Trophoblast cell (in vitro differentiated cells and primary cell): Measurements from ENCODE around the gene IPMK.

Experiments
- DNase-seq, 2 donors: peaks; one replicate each; pipeline ENCODE4 v3.0.0-alpha.2; 2016
- H2AFZ ChIP-seq: 2 replicates; pipeline ENCODE4 v1.6.1; 2013; ENCODE audit warnings: low read length, moderate library complexity, mild to moderate bottlenecking; ENCODE audit not compliant: insufficient read depth, poor library complexity
- H2AK5ac ChIP-seq: 2 replicates; pipeline ENCODE4 v1.6.1; 2013; ENCODE audit warnings: mild to moderate bottlenecking, low read length
- H2BK120ac ChIP-seq: 2 replicates; pipeline ENCODE4 v1.6.1; 2013; ENCODE audit warnings: low read length, mild to moderate bottlenecking, moderate library complexity; ENCODE audit not compliant: insufficient read depth, poor library complexity
- H2BK12ac ChIP-seq: 2 replicates; pipeline ENCODE4 v1.6.1; 2013; ENCODE audit warnings: mild to moderate bottlenecking, low read length, moderate library complexity
- H2BK5ac ChIP-seq: 2 replicates; pipeline ENCODE4 v1.6.1; 2013; ENCODE audit warnings: low read length, low read depth, moderate library complexity, mild to moderate bottlenecking; ENCODE audit not compliant: poor library complexity
- H3K14ac ChIP-seq: 2 replicates; pipeline ENCODE4 v1.6.1; 2013; ENCODE audit warnings: mild to moderate bottlenecking, low read length
- H3K18ac ChIP-seq: 2 replicates; pipeline ENCODE4 v1.6.1; 2013; ENCODE audit warnings: mild to moderate bottlenecking, low read length
- H3K23ac ChIP-seq: 2 replicates; pipeline ENCODE4 v1.6.1; 2013; ENCODE audit warnings: low read length
- H3K27ac ChIP-seq: 2 replicates; pipeline ENCODE4 v1.5.1; 2013; ENCODE audit warnings: low read depth, mild to moderate bottlenecking, inconsistent platforms, low read length, moderate library complexity
- H3K27me3 ChIP-seq: 2 replicates; pipeline ENCODE4 v1.6.1; 2013; ENCODE audit warnings: inconsistent platforms, mild to moderate bottlenecking, low read length, moderate library complexity; ENCODE audit not compliant: insufficient read depth
- H3K36me3 ChIP-seq, 2 experiments: 1 replicate in 1 of 2; 2 replicates in 1 of 2; pipeline ENCODE4 v1.6.1; 2013; ENCODE audit warnings: low read length in 2 of 2, mild to moderate bottlenecking in 2 of 2, moderate library complexity in 1 of 2; ENCODE audit not compliant: insufficient read depth in 2 of 2, control insufficient read depth in 1 of 2
- H3K4ac ChIP-seq: 2 replicates; pipeline ENCODE4 v1.6.1; 2013; ENCODE audit warnings: low read depth, mild to moderate bottlenecking, low read length, moderate library complexity
- H3K4me1 ChIP-seq, 2 experiments: 1 replicate in 1 of 2; 2 replicates in 1 of 2; pipeline ENCODE4 v1.6.1; 2013; ENCODE audit warnings: low read length in 2 of 2, mild to moderate bottlenecking in 2 of 2, moderate library complexity in 1 of 2; ENCODE audit not compliant: insufficient read depth in 2 of 2, control insufficient read depth in 1 of 2
- H3K4me2 ChIP-seq: 2 replicates; pipeline ENCODE4 v1.6.1; 2013; ENCODE audit warnings: inconsistent platforms, mild to moderate bottlenecking, low read length, moderate library complexity
- H3K4me3 ChIP-seq: 2 replicates; pipeline ENCODE4 v1.5.1; 2013; ENCODE audit warnings: mild to moderate bottlenecking, low read depth, low read length, inconsistent platforms
- H3K79me1 ChIP-seq: one replicate; pipeline ENCODE4 v1.6.1; 2013; ENCODE audit warnings: low read length
- H3K79me2 ChIP-seq: 2 replicates; pipeline ENCODE4 v1.6.1; 2013; ENCODE audit warnings: low read length, mild to moderate bottlenecking; ENCODE audit not compliant: control insufficient read depth, insufficient read depth, poor library complexity
- H3K9ac ChIP-seq: 2 replicates; pipeline ENCODE4 v1.6.1; 2013; ENCODE audit warnings: mild to moderate bottlenecking, low read length
- H3K9me3 ChIP-seq: 2 replicates; pipeline ENCODE4 v1.6.1; 2013; ENCODE audit warnings: low read depth, mild to moderate bottlenecking, control low read depth, inconsistent platforms, low read length; ENCODE audit not compliant: insufficient read depth
- H4K12ac ChIP-seq: 2 replicates; pipeline ENCODE4 v1.6.1; 2013; ENCODE audit warnings: low read depth, mild to moderate bottlenecking, low read length, moderate library complexity
- H4K8ac ChIP-seq: 2 replicates; pipeline ENCODE4 v1.6.1; 2013; ENCODE audit warnings: low read depth, mild to moderate bottlenecking, low read length, moderate library complexity
- H4K91ac ChIP-seq: one replicate; pipeline ENCODE4 v1.6.1; 2013; ENCODE audit warnings: low read depth, mild to moderate bottlenecking, low read length, moderate library complexity
- WGBS: extraction: QIAGEN DNeasy Blood & Tissue Kit; methylation state at CpG from one replicate; pipeline ENCODE4 v1.1.7; 2013; ENCODE audit warnings: missing lambda C conversion rate; ENCODE audit not compliant: insufficient read length, insufficient coverage; ENCODE audit errors: extremely low coverage; 5-methylcytosine and 5-hydroxymethylcytosine counted together

Gene IPMK

DNA sequence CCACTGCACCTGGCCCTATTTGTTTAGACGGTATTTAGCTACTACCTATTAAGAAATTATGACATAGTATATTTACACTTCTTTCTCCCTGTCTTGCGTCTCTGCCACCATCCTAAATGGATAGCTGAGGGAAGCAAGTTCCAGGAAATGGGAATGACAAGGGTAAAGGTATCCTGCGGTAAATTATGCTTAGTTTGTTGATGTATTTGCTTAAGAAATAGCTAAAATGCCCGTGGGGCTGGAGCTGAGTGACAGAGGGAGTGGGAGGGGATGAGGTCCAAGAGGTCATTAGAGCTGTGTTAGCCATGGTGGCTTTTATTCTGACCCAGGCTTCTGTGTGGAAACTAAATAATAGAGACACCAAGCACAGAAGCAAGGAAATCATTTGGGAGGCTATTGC, 38.1 kb upstream of the IPMK start:
- Histone ChIP-seq H3K18ac (no peak overlapping the region), H3K14ac (no peak overlapping the region), H3K23ac (no peak overlapping the region), H3K4ac (no peak overlapping the region), H2BK5ac (no peak overlapping the region), H2BK12ac (no peak overlapping the region), H3K9me3 (no peaks in the 10 kb centered on the region), H2AFZ (no peak overlapping the region), H3K27me3 (no peaks in the 10 kb centered on the region), H4K8ac (no peak overlapping the region), H4K91ac (no peak overlapping the region), H3K4me2 (no peak overlapping the region), H3K36me3 (no peaks in the 10 kb centered on the region), H3K4me3 (no peak overlapping the region), H3K79me2 (no peaks in the 10 kb centered on the region), H2AK5ac (no peak overlapping the region), H2BK120ac (no peak overlapping the region), H3K27ac (no peak overlapping the region), H3K79me1 (no peaks in the 10 kb centered on the region), H4K12ac (no peak overlapping the region), H3K9ac (no peak overlapping the region), H3K4me1 (no peaks in the 10 kb centered on the region)
- no peak for DNase-seq
- WGBS = no CpG with 5 or more reads among the region's 4 CpGs

DNA sequence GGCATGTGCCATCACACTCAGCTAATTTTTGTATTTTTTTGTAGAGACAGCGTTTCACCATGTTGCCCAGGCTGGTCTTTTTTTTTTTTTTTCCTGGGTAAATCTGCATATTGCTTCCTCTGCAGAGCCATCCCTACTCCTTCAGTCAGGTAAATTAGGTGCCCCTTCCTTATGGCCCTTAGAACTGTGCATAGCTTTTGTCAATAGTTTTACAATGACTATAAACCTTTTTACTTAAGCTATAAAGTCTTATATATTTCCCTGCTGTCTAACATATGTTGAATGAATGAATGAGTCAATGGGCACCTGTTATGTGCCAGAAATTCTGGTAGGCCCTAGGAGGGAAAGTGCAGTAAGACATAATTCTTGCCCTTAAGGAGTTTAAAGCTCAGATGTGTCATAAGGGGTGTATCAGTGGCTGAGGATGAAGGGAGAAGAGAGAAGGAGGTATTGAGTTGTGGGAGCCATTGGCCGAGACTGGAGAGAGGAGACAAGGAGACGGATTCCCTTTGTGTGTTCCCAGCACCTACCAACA, 36.5 kb upstream of the IPMK start:
- no peaks in the 10 kb centered on the region for H3K27me3 ChIP-seq
- no peak overlapping the region for H3K18ac ChIP-seq
- H3K9me3 ChIP-seq = no peaks in the 10 kb centered on the region
- no peak overlapping the region for H4K8ac ChIP-seq
- H3K23ac ChIP-seq = no peak overlapping the region
- H3K4me1 ChIP-seq = no peaks in the 10 kb centered on the region
- DNase-seq = no peak
- no peak overlapping the region for H3K14ac ChIP-seq
- no peak overlapping the region for H3K4ac ChIP-seq
- no peak overlapping the region for H3K9ac ChIP-seq
- H4K91ac ChIP-seq = no peak overlapping the region
- H2AK5ac ChIP-seq = no peak overlapping the region
- no peak overlapping the region for H2BK120ac ChIP-seq
- no peaks in the 10 kb centered on the region for H3K79me1 ChIP-seq
- H3K4me3 ChIP-seq = no peak overlapping the region
- no peaks in the 10 kb centered on the region for H3K36me3 ChIP-seq
- H3K27ac ChIP-seq = no peak overlapping the region
- H4K12ac ChIP-seq = no peak overlapping the region
- no CpG with 5 or more reads among the region's 3 CpGs for whole genome bisulfite sequencing
- no peak overlapping the region for H3K4me2 ChIP-seq
- no peaks in the 10 kb centered on the region for H3K79me2 ChIP-seq
- H2BK5ac ChIP-seq = no peak overlapping the region
- H2BK12ac ChIP-seq = no peak overlapping the region
- no peak overlapping the region for H2AFZ ChIP-seq

DNA sequence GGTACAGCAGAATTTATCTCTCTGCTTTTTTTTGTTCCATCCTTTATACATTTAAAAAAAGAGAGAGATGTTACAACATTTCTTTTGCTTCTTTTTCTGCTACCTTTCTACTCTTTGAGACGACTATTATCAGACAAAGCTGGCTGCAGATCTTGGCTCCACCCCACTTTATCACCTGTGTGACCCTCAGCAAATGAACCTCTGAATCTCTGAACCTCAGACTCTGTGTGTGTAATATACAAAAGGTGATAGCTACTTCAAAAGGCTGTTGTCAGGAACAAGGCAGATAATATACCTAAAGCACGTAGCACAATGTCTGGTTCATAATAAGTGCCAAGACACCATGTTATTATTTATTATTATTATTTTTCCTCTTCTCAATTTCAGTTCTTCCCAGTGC, 34.6 kb upstream of the IPMK start:
- no CpG with 5 or more reads among the region's 2 CpGs for WGBS

DNA sequence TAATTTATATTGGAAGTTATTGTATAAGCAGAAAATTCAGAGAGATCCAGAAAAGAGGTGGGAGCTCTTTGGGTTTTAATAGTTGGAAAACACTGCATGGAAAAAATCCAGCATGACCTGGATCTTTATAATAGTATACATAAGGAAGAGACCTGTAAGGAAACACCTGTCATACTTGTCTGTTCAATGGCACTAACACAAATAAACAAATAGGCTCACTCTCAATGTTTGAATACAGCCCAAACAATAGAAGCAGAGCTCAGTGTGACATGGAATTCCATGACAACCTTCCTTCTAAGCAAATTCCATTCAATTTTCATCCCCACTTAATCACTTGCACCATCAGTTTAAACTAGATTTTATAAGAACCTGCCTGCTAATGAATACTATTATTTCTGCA, 33.0 kb upstream of the IPMK start:
- DNase-seq = no peak
- no peak overlapping the region for H3K9ac ChIP-seq
- H2AFZ ChIP-seq = no peak overlapping the region
- H3K4me2 ChIP-seq = no peak overlapping the region
- H2AK5ac ChIP-seq = no peak overlapping the region
- no peaks in the 10 kb centered on the region for H3K79me2 ChIP-seq
- no peak overlapping the region for H2BK5ac ChIP-seq
- H2BK12ac ChIP-seq = no peak overlapping the region
- no peak overlapping the region for H3K14ac ChIP-seq
- no peak overlapping the region for H3K4ac ChIP-seq
- H3K4me1 ChIP-seq = no peaks in the 10 kb centered on the region
- no peaks in the 10 kb centered on the region for H3K27me3 ChIP-seq
- H3K18ac ChIP-seq = no peak overlapping the region
- no peak overlapping the region for H3K4me3 ChIP-seq
- H3K36me3 ChIP-seq = no peaks in the 10 kb centered on the region
- H4K12ac ChIP-seq = no peak overlapping the region
- no peak overlapping the region for H3K27ac ChIP-seq
- no peak overlapping the region for H4K8ac ChIP-seq
- no peaks in the 10 kb centered on the region for H3K79me1 ChIP-seq
- no peak overlapping the region for H2BK120ac ChIP-seq
- H3K9me3 ChIP-seq = no peaks in the 10 kb centered on the region
- no peak overlapping the region for H3K23ac ChIP-seq
- no peak overlapping the region for H4K91ac ChIP-seq

More for the DNA sequence above, 34.6 kb upstream of the IPMK start:
- Histone ChIP-seq H3K9me3 (no peaks in the 10 kb centered on the region), H4K8ac (no peak overlapping the region), H2AK5ac (no peak overlapping the region), H3K4ac (no peak overlapping the region), H3K9ac (no peak overlapping the region), H3K14ac (no peak overlapping the region), H3K4me2 (no peak overlapping the region), H3K27ac (no peak overlapping the region), H2BK120ac (no peak overlapping the region), H3K79me2 (no peaks in the 10 kb centered on the region), H2BK5ac (no peak overlapping the region), H3K79me1 (no peaks in the 10 kb centered on the region), H3K27me3 (no peaks in the 10 kb centered on the region), H3K36me3 (no peaks in the 10 kb centered on the region), H3K23ac (no peak overlapping the region), H4K91ac (no peak overlapping the region), H2BK12ac (no peak overlapping the region), H3K4me3 (no peak overlapping the region), H4K12ac (no peak overlapping the region), H2AFZ (no peak overlapping the region), H3K4me1 (no peaks in the 10 kb centered on the region), H3K18ac (no peak overlapping the region)
- no peak for DNase-seq
